ENCODE data around the gene ATP1B1.

Gene ATP1B1

GRCh38 chr1:169111472-169111871, 5.0 kb downstream of the ATP1B1 start:
- Histone ChIP-seq H3K4me2 (no peak overlapping the region), H3K36me3 (peaks cover 20% of the 10 kb centered on the region), H3K27me3 (peaks cover 14% of the 10 kb centered on the region; the same call in 1 of the 2 replicates), H3K9ac (no peak overlapping the region), H3K27ac (no peak overlapping the region), H3K4me3 (no peak overlapping the region), H3K9me3 (no peaks in the 10 kb centered on the region), H4K20me1 (no peaks in the 10 kb centered on the region), H3K4me1 (peaks cover 23% of the 10 kb centered on the region)
- no peak for TF ChIP-seq Cebpa-rat (IDR thresholded peaks at IDR 0.05)

GRCh38 chr1:169112241-169112640, 5.8 kb downstream of the ATP1B1 start:
- Histone ChIP-seq H3K9ac (no peak overlapping the region), H3K27ac (no peak overlapping the region), H3K4me3 (no peak overlapping the region), H3K9me3 (no peaks in the 10 kb centered on the region), H3K36me3 (peaks cover 20% of the 10 kb centered on the region), H4K20me1 (no peaks in the 10 kb centered on the region), H3K4me1 (peaks cover 20% of the 10 kb centered on the region), H3K4me2 (no peak overlapping the region), H3K27me3 (peaks cover 7% of the 10 kb centered on the region; the same call in 1 of the 2 replicates)
- TF ChIP-seq Cebpa-rat (IDR thresholded peaks at IDR 0.05): no peak

GRCh38 chr1:169113613-169114119, 7.2 kb downstream of the ATP1B1 start:
- H4K20me1 ChIP-seq: no peaks in the 10 kb centered on the region
- no peak overlapping the region for H3K4me2 ChIP-seq
- peaks cover 12% of the 10 kb centered on the region for H3K4me1 ChIP-seq
- no peak for TF ChIP-seq Cebpa-rat (IDR thresholded peaks at IDR 0.05)
- H3K9ac ChIP-seq: no peak overlapping the region
- H3K36me3 ChIP-seq: peaks cover 20% of the 10 kb centered on the region
- H3K27ac ChIP-seq: no peak overlapping the region
- H3K27me3 ChIP-seq: no peaks in the 10 kb centered on the region
- no peaks in the 10 kb centered on the region for H3K9me3 ChIP-seq
- H3K4me3 ChIP-seq: no peak overlapping the region

GRCh38 chr1:169115891-169116585, 9.5 kb downstream of the ATP1B1 start:
- no peaks in the 10 kb centered on the region for H3K9me3 ChIP-seq
- no peak overlapping the region for H3K27ac ChIP-seq
- H3K4me1 ChIP-seq: no peaks in the 10 kb centered on the region
- no peaks in the 10 kb centered on the region for H3K27me3 ChIP-seq
- H3K4me3 ChIP-seq: no peak overlapping the region
- TF ChIP-seq Cebpa-rat (IDR thresholded peaks at IDR 0.05): no peak
- H3K4me2 ChIP-seq: no peak overlapping the region
- no peaks in the 10 kb centered on the region for H4K20me1 ChIP-seq
- peaks cover 20% of the 10 kb centered on the region for H3K36me3 ChIP-seq
- no peak overlapping the region for H3K9ac ChIP-seq

GRCh38 chr1:169117014-169117413, 10.5 kb downstream of the ATP1B1 start:
- Histone ChIP-seq H3K4me3 (no peak overlapping the region), H4K20me1 (no peaks in the 10 kb centered on the region), H3K27me3 (no peaks in the 10 kb centered on the region), H3K4me1 (no peaks in the 10 kb centered on the region), H3K9me3 (no peaks in the 10 kb centered on the region), H3K36me3 (peaks cover 18% of the 10 kb centered on the region), H3K4me2 (no peak overlapping the region), H3K9ac (no peak overlapping the region), H3K27ac (no peak overlapping the region)
- TF ChIP-seq Cebpa-rat (IDR thresholded peaks at IDR 0.05): no peak

GRCh38 chr1:169117599-169117998, 11.1 kb downstream of the ATP1B1 start:
- Histone ChIP-seq H4K20me1 (no peaks in the 10 kb centered on the region), H3K4me1 (no peaks in the 10 kb centered on the region), H3K27ac (no peak overlapping the region), H3K9me3 (no peaks in the 10 kb centered on the region), H3K27me3 (no peaks in the 10 kb centered on the region), H3K4me2 (no peak overlapping the region), H3K9ac (no peak overlapping the region), H3K4me3 (no peak overlapping the region), H3K36me3 (peaks cover 12% of the 10 kb centered on the region; the same call in 1 of the 2 replicates)
- TF ChIP-seq Cebpa-rat (IDR thresholded peaks at IDR 0.05): no peak

GRCh38 chr1:169118227-169118626, 11.7 kb downstream of the ATP1B1 start:
- TF ChIP-seq Cebpa-rat (IDR thresholded peaks at IDR 0.05): no peak
- no peak overlapping the region for H3K27ac ChIP-seq
- no peaks in the 10 kb centered on the region for H3K9me3 ChIP-seq
- H4K20me1 ChIP-seq: no peaks in the 10 kb centered on the region
- no peak overlapping the region for H3K4me2 ChIP-seq
- H3K36me3 ChIP-seq: peaks cover 11% of the 10 kb centered on the region; the same call in 1 of the 2 replicates
- no peaks in the 10 kb centered on the region for H3K27me3 ChIP-seq
- no peak overlapping the region for H3K9ac ChIP-seq
- no peak overlapping the region for H3K4me3 ChIP-seq
- H3K4me1 ChIP-seq: no peaks in the 10 kb centered on the region

GRCh38 chr1:169119405-169119804, 12.9 kb downstream of the ATP1B1 start:
- H3K36me3 ChIP-seq: 0 out of 2 replicates have a peak, but pooled peaks cover 4% of the 10 kb centered on the region
- no peaks in the 10 kb centered on the region for H3K27me3 ChIP-seq
- no peak overlapping the region for H3K4me3 ChIP-seq
- H3K9me3 ChIP-seq: no peaks in the 10 kb centered on the region
- H4K20me1 ChIP-seq: no peaks in the 10 kb centered on the region
- H3K9ac ChIP-seq: no peak overlapping the region
- no peak for TF ChIP-seq Cebpa-rat (IDR thresholded peaks at IDR 0.05)
- no peak overlapping the region for H3K4me2 ChIP-seq
- no peaks in the 10 kb centered on the region for H3K4me1 ChIP-seq
- no peak overlapping the region for H3K27ac ChIP-seq

GRCh38 chr1:169120066-169120465, 13.6 kb downstream of the ATP1B1 start:
- no peaks in the 10 kb centered on the region for H3K9me3 ChIP-seq
- H3K27me3 ChIP-seq: no peaks in the 10 kb centered on the region
- H3K27ac ChIP-seq: no peak overlapping the region
- no peaks in the 10 kb centered on the region for H4K20me1 ChIP-seq
- H3K9ac ChIP-seq: no peak overlapping the region
- no peak overlapping the region for H3K4me3 ChIP-seq
- no peaks in the 10 kb centered on the region for H3K4me1 ChIP-seq
- no peak overlapping the region for H3K4me2 ChIP-seq
- H3K36me3 ChIP-seq: no peaks in the 10 kb centered on the region
- TF ChIP-seq Cebpa-rat (IDR thresholded peaks at IDR 0.05): no peak

GRCh38 chr1:169121146-169121923, 14.8 kb downstream of the ATP1B1 start:
- peaks cover under 1% of the 10 kb centered on the region; the same call in 1 of the 2 replicates for H3K4me1 ChIP-seq
- H4K20me1 ChIP-seq: no peaks in the 10 kb centered on the region
- H3K4me3 ChIP-seq: no peak overlapping the region
- H3K36me3 ChIP-seq: peaks cover 6% of the 10 kb centered on the region
- H3K9me3 ChIP-seq: no peaks in the 10 kb centered on the region
- no peak overlapping the region for H3K9ac ChIP-seq
- no peak overlapping the region for H3K27ac ChIP-seq
- no peaks in the 10 kb centered on the region for H3K27me3 ChIP-seq
- H3K4me2 ChIP-seq: no peak overlapping the region
- TF ChIP-seq Cebpa-rat (IDR thresholded peaks at IDR 0.05): no peak

Data from BLaER1 (cell line).